HepG2 (cell line): ENCODE results near the gene COLQ.

Source experiments
- ARNT2 ChIP-seq: sonication (generic); formaldehyde crosslinking; IDR thresholded peaks from 2 replicates; pipeline ENCODE4 v1.8.0; 2022; ENCODE audit warnings: mild to moderate bottlenecking, low read depth, missing genetic modification reagents, moderate library complexity
- CREM ChIP-seq, 2 experiments: sonication (generic) in 1 of 2; formaldehyde crosslinking in 1 of 2; IDR thresholded peaks; 2 replicates each; pipeline versions ENCODE4 v1.4.0 to v1.6.1; 2016 to 2020; ENCODE audit warnings: antibody characterized with exemption in 1 of 2, mild to moderate bottlenecking in 1 of 2, missing genetic modification reagents in 1 of 2
- CTCF ChIP-seq: sonication (generic); formaldehyde crosslinking; IDR thresholded peaks from 2 replicates; pipeline ENCODE4 v1.5.0; 2020; ENCODE audit warnings: mild to moderate bottlenecking, missing genetic modification reagents, moderate library complexity
- E2F1 ChIP-seq: sonication (generic); formaldehyde crosslinking; IDR thresholded peaks from 2 replicates; pipeline ENCODE4 v1.5.0; 2020; ENCODE audit warnings: missing genetic modification reagents
- FOXC1 ChIP-seq: sonication (generic); formaldehyde crosslinking; IDR thresholded peaks from 2 replicates; pipeline ENCODE4 v1.8.0; 2022; ENCODE audit warnings: mild to moderate bottlenecking, missing genetic modification reagents, borderline replicate concordance
- HES4 ChIP-seq: sonication (generic); formaldehyde crosslinking; IDR thresholded peaks from 2 replicates; pipeline ENCODE4 v1.9.0; 2021; ENCODE audit warnings: mild to moderate bottlenecking, missing genetic modification reagents, borderline replicate concordance
- POLR2AphosphoS5 ChIP-seq: IDR thresholded peaks from 2 replicates; pipeline ENCODE4 v1.6.1; 2012; ENCODE audit warnings: low read depth, low read length
- TOE1 ChIP-seq: sonication (generic); formaldehyde crosslinking; IDR thresholded peaks from 2 replicates; pipeline ENCODE4 v1.4.0; 2020; ENCODE audit warnings: mild to moderate bottlenecking, missing genetic modification reagents
- ZNF24 ChIP-seq: fragments of 450-650 bp; IDR thresholded peaks from 2 replicates; pipeline ENCODE4 v1.6.1; 2017; ENCODE audit warnings: antibody characterized with exemption, mild to moderate bottlenecking
- ZNF580 ChIP-seq: IDR thresholded peaks from 2 replicates; pipeline ENCODE4 v1.6.1; 2016; ENCODE audit warnings: low read depth, borderline replicate concordance
- TF ChIP-seq, protein P1 (sequence below): sonication (generic); formaldehyde crosslinking; IDR thresholded peaks from 2 replicates; pipeline ENCODE4 v1.8.0; 2022; ENCODE audit warnings: mild to moderate bottlenecking, missing genetic modification reagents; ENCODE audit not compliant: insufficient replicate concordance
- TF ChIP-seq, protein P2 (sequence below): sonication (generic); formaldehyde crosslinking; IDR thresholded peaks from 2 replicates; pipeline ENCODE4 v1.8.0; 2022; ENCODE audit warnings: missing genetic modification reagents, mild to moderate bottlenecking, inconsistent platforms, borderline replicate concordance
- TF ChIP-seq, protein P3 (sequence below): sonication (generic); formaldehyde crosslinking; IDR thresholded peaks from 2 replicates; pipeline ENCODE4 v1.5.1; 2020; ENCODE audit warnings: mild to moderate bottlenecking, missing genetic modification reagents, borderline replicate concordance

DNA sequence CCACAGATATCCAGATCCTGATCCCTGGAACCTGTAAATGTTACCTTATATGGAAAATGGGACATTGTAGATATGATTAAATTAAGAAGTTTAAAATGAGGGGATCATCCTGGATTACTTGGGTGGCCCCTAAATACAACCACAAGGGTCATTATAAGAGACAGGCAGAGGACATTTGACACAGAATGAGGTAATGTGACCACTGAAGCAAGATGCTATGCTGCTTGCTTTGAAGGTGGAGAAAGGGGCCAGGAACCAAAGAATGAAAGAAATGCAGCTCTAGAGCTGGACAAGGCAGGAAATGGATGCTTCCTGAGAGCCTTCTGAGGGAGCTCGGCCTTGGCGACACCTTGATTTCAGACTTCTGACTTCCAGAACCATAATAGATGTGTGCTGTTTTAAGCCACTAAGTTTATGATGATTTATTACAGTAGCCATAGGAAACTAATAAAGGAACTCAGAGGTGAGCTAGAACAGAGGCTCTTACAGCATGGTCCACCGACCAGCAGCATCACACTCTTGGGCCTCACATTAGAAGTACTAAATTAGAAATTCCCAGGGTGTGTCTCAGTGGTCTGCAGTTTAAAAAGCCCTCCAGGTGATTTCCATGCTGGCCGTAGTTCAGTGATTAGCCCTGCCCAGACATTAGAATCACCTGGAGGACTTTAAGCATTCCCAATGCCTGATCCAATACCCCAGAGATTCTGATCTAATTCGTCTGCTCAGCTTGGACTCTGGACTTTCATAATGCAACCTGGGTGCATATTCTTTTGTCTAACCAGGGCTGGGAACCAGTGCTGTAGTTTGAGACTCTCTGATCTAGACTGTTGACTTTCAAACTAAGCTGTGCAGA is 7.5 kb downstream of the COLQ start:
- TF ChIP-seq CTCF (CRISPR knock-in tag) (no peak), TOE1 (CRISPR knock-in tag) (no peak), CREM (IDR thresholded peaks at IDR 0.05) (no peak), CREM (CRISPR knock-in tag; IDR thresholded peaks at IDR 0.05) (no peak), POLR2AphosphoS5 (no peak), ZNF580 (CRISPR knock-in tag) (no peak), HES4 (CRISPR knock-in tag) (no peak), FOXC1 (CRISPR knock-in tag) (no peak), ARNT2 (CRISPR knock-in tag) (no peak), ZNF24 (no peak), E2F1 (CRISPR knock-in tag) (no peak)
- TF ChIP-seq, protein P1, sequence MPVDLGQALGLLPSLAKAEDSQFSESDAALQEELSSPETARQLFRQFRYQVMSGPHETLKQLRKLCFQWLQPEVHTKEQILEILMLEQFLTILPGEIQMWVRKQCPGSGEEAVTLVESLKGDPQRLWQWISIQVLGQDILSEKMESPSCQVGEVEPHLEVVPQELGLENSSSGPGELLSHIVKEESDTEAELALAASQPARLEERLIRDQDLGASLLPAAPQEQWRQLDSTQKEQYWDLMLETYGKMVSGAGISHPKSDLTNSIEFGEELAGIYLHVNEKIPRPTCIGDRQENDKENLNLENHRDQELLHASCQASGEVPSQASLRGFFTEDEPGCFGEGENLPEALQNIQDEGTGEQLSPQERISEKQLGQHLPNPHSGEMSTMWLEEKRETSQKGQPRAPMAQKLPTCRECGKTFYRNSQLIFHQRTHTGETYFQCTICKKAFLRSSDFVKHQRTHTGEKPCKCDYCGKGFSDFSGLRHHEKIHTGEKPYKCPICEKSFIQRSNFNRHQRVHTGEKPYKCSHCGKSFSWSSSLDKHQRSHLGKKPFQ = no peak
- TF ChIP-seq, protein P2, sequence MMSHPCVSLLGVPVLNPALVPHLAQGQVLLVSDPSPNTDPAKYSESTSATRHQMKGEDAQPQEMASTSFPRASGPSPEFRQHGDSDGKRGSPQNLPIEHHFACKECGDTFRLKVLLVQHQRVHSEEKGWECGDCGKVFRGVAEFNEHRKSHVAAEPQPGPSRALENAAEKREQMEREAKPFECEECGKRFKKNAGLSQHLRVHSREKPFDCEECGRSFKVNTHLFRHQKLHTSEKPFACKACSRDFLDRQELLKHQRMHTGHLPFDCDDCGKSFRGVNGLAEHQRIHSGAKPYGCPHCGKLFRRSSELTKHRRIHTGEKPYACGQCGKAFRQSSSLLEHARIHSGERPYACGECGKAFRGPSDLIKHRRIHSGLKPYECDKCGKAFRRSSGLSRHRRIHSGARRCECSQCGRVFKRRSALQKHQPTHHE (CRISPR knock-in tag) = no peak
- TF ChIP-seq, protein P3, sequence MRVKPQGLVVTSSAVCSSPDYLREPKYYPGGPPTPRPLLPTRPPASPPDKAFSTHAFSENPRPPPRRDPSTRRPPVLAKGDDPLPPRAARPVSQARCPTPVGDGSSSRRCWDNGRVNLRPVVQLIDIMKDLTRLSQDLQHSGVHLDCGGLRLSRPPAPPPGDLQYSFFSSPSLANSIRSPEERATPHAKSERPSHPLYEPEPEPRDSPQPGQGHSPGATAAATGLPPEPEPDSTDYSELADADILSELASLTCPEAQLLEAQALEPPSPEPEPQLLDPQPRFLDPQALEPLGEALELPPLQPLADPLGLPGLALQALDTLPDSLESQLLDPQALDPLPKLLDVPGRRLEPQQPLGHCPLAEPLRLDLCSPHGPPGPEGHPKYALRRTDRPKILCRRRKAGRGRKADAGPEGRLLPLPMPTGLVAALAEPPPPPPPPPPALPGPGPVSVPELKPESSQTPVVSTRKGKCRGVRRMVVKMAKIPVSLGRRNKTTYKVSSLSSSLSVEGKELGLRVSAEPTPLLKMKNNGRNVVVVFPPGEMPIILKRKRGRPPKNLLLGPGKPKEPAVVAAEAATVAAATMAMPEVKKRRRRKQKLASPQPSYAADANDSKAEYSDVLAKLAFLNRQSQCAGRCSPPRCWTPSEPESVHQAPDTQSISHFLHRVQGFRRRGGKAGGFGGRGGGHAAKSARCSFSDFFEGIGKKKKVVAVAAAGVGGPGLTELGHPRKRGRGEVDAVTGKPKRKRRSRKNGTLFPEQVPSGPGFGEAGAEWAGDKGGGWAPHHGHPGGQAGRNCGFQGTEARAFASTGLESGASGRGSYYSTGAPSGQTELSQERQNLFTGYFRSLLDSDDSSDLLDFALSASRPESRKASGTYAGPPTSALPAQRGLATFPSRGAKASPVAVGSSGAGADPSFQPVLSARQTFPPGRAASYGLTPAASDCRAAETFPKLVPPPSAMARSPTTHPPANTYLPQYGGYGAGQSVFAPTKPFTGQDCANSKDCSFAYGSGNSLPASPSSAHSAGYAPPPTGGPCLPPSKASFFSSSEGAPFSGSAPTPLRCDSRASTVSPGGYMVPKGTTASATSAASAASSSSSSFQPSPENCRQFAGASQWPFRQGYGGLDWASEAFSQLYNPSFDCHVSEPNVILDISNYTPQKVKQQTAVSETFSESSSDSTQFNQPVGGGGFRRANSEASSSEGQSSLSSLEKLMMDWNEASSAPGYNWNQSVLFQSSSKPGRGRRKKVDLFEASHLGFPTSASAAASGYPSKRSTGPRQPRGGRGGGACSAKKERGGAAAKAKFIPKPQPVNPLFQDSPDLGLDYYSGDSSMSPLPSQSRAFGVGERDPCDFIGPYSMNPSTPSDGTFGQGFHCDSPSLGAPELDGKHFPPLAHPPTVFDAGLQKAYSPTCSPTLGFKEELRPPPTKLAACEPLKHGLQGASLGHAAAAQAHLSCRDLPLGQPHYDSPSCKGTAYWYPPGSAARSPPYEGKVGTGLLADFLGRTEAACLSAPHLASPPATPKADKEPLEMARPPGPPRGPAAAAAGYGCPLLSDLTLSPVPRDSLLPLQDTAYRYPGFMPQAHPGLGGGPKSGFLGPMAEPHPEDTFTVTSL (CRISPR knock-in tag) = no peak
